SK-N-MC (cell line): Measurements from ENCODE around the gene CD163.
"Not testable (repeated sequence)": the region's sequence is repeated elsewhere in the genome, so short reads cannot be mapped to it uniquely, and the experiment has no call there.

Experiments used
- EZH2 ChIP-seq: fragments of 200-600 bp; sonication (generic); IDR thresholded peaks from one replicate; pipeline ENCODE4 v1.6.1; 2017; ENCODE audit warnings: antibody characterized with exemption
- FOXP2 ChIP-seq: optimal IDR thresholded peaks from 2 replicates; pipeline ENCODE3; 2011; ENCODE audit warnings: mild to moderate bottlenecking, moderate library complexity; ENCODE audit not compliant: insufficient read depth; ENCODE audit errors: extremely low read length, control extremely low read depth
- POLR2AphosphoS5 ChIP-seq: IDR thresholded peaks from 2 replicates; pipeline ENCODE4 v1.6.1; 2012; ENCODE audit warnings: mild to moderate bottlenecking, low read depth, low read length, borderline replicate concordance

- not testable (repeated sequence) for TF ChIP-seq POLR2AphosphoS5, EZH2, FOXP2
Observed at GRCh38 chr12:7438291-7438995, 65.1 kb downstream of the CD163 start.
